Measurements from ENCODE around the gene ZP2.

Gene ZP2

DNA sequence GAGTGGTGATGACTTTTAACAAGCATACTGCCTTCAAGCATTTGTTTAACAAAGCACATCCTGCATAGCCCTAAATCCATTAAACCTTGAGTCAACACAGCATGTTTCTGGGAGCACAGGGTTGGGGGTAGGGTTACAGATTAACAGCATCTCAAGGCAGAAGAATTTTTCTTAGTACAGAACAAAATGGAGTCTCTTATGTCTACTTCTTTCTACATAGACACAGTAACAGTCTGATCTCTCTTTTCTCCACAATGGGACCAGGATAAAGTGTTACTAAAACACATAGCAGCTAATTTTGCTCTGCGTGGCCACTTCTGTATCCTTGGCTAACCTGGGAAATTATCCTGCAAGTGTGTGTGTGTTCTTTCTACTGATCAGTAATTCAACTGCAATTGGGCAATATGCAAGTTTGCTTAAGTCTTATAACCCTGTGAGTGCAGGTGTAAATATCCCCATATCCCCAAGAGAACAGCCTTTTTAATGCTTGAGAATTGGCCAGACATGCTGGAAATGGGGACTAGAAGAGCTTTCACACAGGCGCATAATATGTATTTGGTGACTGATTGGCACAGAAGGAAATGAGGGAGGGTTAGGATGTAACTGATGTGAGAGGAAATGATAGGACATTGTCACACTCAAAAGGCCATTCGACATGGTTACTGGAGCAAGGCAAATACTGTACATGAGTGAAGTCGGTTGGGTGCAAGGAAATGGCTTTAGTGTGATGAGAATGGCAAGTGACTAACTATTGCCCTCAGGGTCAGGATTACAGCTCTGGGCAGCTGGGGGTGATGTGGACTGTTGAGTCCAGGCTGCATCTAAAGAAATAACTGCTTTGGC lies 11.3 kb upstream of the ZP2 start:
- in situ Hi-C loops (cut with HindIII; ENCODE audit: low sequenced_read_pairs) = no loop called here
- H3K4me3 ChIP-seq (ENCODE audit: low read depth, low read length) = no peak overlapping the region
- DNase-seq (ENCODE audit: low read depth) = no peak
- no peak for TF ChIP-seq CTCF (IDR thresholded peaks at IDR 0.05; ENCODE audit: low read depth, low read length, missing control alignments)

DNA sequence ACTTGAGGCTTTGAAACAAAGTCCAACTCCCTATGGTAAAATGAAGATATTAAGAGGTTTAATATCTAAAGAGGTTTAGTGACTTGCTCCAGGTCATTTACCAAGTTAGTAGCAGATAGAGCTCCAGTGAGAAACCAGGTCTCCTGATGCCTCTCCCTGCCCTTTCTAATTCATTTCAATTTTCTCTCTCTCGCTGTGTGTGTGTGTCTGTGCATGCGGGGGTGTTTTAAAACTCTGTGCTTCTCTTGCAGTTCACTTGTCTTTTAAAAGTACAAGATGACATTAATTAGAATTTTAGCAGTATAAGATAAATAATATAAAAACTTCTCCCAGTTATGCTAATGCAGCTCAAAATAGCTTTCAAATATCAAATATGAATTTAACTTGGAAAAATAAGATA lies 8.2 kb upstream of the ZP2 start:
- no peak for DNase-seq (ENCODE audit: low read depth)
- in situ Hi-C loops (cut with HindIII; ENCODE audit: low sequenced_read_pairs) = no loop called here
- no peak overlapping the region for H3K4me3 ChIP-seq (ENCODE audit: low read depth, low read length)
- no peak for TF ChIP-seq CTCF (IDR thresholded peaks at IDR 0.05; ENCODE audit: low read depth, low read length, missing control alignments)

- in situ Hi-C loops (cut with HindIII; ENCODE audit: low sequenced_read_pairs) = no loop called here
- no peak overlapping the region for H3K4me3 ChIP-seq (ENCODE audit: low read depth, low read length)
- no peak for DNase-seq (ENCODE audit: low read depth)
- TF ChIP-seq CTCF (IDR thresholded peaks at IDR 0.05; ENCODE audit: low read depth, low read length, missing control alignments) = no peak
These were observed 6.8 kb upstream of the ZP2 start for GRCh38 chr16:21218153-21218552.

- TF ChIP-seq CTCF (IDR thresholded peaks at IDR 0.05; ENCODE audit: low read depth, low read length, missing control alignments) = no peak
- no peak for DNase-seq (ENCODE audit: low read depth)
- in situ Hi-C loops (cut with HindIII; ENCODE audit: low sequenced_read_pairs) = no loop called here
These were observed 5.7 kb upstream of the ZP2 start for GRCh38 chr16:21217121-21217520.

GRCh38 chr16:21214086-21214485 lies 2.7 kb upstream of the ZP2 start:
- DNase-seq (ENCODE audit: low read depth) = no peak
- in situ Hi-C loops (cut with HindIII; ENCODE audit: low sequenced_read_pairs) = no loop called here
- no peak overlapping the region for H3K4me3 ChIP-seq (ENCODE audit: low read depth, low read length)
- no peak for TF ChIP-seq CTCF (IDR thresholded peaks at IDR 0.05; ENCODE audit: low read depth, low read length, missing control alignments)

More at GRCh38 chr16:21217121-21217520, 5.7 kb upstream of the ZP2 start:
- no peak overlapping the region for H3K4me3 ChIP-seq (ENCODE audit: low read depth, low read length)

GRCh38 chr16:21208446-21209230 lies 2.7 kb downstream of the ZP2 start:
- H3K4me3 ChIP-seq (ENCODE audit: low read depth, low read length) = no peak overlapping the region
- no peak for TF ChIP-seq CTCF (IDR thresholded peaks at IDR 0.05; ENCODE audit: low read depth, low read length, missing control alignments)
- no peak for DNase-seq (ENCODE audit: low read depth)
- in situ Hi-C loops (cut with HindIII; ENCODE audit: low sequenced_read_pairs) = no loop called here
